Cerebellar cortex (tissue), 1 donor: ENCODE results near the gene PPP1R14B.
A peak's percentile ranks its signal among the peaks of the same experiment; 100 is the strongest.

Experiments used
- DNase-seq: peaks from one replicate; pipeline ENCODE4 v3.0.0-alpha.2; 2015; ENCODE audit warnings: low spot score

PPP1R14B gene

DNA sequence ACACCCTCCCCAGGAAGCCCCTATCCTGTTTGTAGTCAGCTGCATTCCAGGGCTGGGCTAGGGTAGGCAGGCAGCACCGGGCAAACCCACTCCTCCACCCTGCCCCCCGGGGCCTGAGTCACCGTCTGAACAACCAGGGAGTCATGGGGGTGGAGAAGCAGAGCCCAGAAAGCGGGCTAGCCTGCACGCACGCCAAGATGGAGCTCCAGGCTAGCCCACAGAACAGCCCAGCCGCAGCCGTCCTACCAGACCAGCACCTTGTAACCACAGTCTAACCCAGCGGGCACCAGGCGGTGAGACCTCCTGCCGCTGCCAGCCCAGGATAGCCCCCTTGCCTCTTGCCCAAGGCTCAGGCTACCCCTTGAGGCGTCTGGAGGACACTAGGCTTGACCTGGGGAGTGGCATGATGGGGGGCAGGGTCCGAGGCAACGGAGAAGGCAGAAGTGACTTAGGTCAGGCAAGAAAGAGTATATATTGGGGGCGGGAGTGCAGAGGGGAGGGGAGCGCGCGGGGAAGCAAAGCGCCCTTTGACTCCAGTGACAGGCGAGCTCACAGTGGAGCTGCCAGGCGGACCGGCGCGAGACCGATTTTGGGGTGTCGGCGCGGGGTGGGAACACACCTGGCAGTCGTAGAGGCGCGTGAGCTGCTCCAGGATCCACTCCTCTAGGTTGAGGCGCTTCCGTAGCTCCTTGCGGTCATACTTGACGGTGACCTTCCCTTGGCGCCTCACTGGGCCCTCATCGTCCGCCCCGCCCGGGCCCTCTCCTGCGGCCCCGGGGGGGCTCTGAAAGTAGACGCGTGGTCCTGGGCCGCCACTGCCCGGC lies 734 bp downstream of the PPP1R14B start:
- DNase-seq = no peak

DNA sequence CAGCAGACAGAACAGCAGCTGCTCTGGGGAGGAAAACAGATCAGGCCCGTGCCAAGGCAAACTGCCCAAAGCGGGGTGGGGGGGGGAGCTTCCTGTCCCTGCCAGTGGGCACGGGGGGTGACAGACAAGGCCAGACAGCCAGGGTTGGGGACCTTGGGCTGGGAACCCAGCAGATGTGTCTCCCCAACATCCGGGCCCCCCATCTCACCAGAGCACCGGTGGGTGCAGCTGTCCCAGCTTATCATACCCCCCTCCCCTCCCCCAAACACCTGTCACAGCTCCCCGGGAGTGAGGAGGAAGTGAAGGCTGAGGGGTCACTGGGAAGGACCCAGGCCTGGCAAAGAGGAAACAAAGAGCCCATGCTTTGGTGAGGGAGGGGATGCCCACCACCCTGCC lies 1.3 kb downstream of the PPP1R14B start:
- no peak for DNase-seq

DNA sequence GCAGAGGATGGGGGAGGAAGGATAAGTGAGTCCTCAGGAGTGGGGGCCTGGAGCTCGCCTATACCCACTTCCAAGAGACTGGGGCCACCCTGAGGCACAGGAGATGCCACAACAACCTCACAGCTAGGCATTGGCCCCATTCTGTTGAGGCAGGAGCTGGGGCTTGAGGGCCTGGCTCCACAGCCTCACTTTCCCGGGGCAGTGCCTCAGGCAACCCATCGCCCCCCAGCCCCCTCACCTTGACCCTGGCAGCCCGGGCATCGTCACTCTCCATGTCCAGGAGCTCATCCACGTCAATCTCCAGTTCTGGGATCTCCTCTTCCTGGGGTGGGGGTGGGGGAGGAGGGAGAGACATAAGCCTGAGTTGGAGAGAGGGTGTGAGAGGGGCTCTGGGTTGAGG lies 1.8 kb downstream of the PPP1R14B start:
- DNase-seq = no peak

- no peak for DNase-seq
Observed at GRCh38 chr11:64244107-64244506, 2.6 kb downstream of the PPP1R14B start.

DNA sequence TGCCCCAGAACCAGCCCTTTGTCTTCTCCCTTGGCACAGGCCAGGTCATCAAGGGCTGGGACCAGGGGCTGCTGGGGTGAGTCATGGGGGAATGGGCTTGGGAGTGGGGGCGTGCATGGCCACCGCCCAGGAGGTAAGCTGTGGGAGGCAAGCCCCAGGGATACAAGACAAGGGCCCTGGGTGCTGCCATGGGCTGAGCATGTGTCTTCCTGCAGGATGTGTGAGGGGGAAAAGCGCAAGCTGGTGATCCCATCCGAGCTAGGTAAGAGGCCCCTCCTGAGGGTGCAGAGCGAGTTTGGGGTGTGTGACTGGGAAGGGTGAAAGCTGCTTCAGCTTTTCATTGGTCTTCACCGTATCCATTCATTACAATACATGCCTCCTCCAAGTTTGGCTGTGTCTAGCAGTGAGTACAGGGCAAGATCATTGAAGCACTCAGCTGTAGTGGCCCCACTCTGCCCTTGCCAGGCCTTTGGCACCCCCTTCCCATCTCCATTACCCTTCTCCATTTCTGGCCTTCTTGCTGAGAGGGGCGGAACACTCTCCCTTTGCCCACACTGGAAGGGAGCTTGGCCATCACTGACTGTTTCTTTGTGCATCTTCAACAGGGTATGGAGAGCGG lies 3.4 kb downstream of the PPP1R14B start:
- DNase-seq = no peak

GRCh38 chr11:64241491-64242374 lies 5.0 kb downstream of the PPP1R14B start:
- DNase-seq = peak; percentile 68

GRCh38 chr11:64241241-64241490 lies 5.6 kb downstream of the PPP1R14B start:
- DNase-seq = peak; percentile 99

GRCh38 chr11:64240435-64241240 lies 6.1 kb downstream of the PPP1R14B start, which contains the start of gene FKBP2:
FKBP2 (plus strand) TSS chr11:64241095; CDS start chr11:64242388, 1,293 bp downstream.
- DNase-seq = peak; percentile 97

DNA sequence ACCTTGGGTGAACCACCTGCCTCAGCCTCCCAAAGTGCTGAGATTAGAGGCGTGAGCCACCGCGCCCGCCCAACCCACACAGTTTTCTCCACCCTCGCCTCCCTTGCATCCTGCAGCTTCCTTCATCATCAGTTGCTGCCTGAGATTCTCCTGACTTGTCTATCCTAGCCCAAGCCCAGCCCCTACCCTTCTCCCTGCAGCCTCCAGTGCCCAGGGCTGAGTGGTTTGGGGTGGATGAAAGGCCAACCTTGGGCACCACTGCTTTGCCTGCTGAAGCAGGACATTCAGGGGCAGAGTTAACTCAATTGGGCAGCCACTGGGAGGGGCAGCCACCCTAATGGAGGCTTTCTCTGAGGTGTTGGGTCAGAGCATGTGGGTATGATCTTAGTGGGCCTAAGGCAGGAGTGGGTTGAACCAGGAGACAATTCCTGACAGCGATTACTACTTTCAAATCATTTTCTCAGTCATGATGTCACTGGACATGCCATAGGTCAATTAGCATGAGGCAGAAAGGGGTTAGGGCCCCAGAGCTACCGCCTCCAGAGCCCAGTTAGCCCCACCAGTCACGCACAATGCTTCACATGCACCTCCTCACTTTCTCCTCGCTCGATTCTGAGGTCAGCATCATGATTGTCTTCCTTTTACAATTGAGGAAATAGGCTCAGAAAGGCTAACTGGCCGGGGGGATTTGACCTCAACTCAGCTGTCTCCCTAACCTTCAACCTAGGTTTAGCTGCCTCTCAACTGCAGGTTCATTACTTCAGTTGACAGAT lies 6.9 kb downstream of the PPP1R14B start:
- no peak for DNase-seq

DNA sequence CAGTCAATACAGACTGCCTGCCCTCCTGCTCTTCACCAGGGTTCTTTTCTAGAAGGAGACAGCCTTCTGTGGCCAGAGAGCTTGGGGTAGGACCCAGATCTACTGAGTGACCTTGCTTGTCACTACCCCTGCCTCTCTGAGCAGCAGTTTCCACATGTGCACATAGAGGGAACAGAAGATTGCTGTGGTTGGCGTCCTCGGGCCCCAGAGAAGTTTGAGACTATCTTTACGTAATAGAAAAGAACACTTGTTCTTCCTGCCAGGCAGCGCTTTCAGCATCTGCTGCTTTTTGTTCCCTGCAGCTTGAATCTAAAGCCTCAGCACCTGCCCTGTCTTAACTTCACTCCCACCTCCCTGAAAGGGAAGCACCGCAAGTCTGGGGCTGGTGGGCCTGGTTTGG lies 7.7 kb downstream of the PPP1R14B start:
- DNase-seq = no peak

- no peak for DNase-seq
Observed at GRCh38 chr11:64238076-64238475, 8.7 kb downstream of the PPP1R14B start.

DNA sequence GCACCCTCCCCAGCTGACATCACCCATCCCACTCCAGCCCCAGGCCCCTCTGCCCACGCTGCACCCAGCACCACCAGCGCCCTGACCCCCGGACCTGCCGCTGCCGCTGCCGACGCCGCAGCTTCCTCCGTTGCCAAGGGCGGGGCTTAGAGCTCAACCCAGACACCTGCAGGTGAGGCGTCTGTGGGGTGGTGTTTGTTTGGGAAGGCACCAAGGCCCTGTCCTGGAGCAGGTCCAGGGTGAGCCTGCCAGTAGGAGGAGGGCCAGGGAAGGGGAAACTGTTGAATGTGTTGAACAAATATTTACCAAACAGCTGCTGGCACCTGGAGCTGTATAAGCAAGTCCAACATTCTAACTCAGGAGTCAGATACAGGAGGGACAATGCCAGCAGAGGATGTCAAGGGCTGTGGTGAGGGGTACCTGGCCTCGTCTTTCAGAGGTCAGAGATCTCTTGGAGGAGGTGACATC lies 9.2 kb downstream of the PPP1R14B start:
- DNase-seq = no peak

DNA sequence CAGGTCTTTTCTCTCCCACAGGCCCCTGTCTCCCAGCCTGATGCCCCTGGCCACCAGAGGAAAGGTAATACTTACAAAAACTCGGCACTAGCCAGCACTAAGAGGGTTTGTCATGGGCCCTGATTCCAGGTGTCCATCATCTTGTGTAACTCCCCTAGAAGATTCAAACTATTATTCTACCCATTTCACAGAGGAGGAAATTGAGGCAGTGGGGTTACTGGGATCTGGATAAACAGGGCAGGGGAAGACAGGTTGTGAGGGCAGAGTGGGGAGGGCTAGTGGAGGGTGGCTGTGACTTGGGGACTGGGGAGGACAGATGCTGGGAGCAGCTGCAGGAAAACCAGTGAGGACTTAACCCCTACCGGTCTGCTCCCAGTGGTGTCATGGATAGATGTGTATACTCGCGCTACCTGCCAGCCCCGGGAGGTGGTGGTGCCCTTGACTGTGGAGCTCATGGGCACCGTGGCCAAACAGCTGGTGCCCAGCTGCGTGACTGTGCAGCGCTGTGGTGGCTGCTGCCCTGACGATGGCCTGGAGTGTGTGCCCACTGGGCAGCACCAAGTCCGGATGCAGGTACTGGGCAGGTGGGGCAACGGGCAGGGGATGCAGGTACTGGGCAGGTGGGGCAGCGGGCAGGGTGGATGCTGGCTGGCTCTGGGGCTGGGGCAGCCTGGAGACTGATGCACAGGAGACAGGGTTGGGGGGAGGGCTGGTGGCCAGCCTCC lies 11.1 kb downstream of the PPP1R14B start:
- no peak for DNase-seq

DNA sequence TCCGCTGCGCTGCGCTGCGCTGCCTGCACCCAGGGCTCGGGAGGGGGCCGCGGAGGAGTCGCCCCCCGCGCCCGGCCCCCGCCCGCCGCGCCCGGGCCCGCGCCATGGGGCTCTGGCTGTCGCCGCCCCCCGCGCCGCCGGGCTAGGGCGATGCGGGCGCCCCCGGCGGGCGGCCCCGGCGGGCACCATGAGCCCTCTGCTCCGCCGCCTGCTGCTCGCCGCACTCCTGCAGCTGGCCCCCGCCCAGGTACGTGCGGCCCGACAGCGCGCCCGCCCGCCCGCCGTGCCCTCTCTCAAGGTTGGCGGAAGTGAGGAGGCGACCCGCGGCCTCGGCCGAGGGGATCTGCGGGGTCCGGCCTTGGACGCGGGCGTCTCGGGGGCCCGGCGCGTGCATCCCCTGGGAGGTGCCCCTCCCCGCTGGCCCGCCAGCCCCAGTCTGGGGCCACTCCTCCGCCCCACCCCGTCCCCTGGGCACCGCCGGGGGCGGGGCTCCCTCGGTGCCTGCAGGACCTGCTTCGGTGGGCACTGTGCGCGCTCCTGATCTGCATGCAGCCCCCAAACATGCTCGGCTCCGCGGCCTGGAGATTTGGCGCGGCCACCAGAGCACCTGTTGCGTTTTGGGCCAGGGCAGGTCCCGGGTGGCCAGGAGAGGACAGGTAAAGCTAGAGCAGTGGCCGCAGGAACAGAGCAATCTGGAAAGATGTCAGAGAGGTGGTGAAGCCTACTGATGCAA lies 11.9 kb downstream of the PPP1R14B start:
- DNase-seq = no peak

DNA sequence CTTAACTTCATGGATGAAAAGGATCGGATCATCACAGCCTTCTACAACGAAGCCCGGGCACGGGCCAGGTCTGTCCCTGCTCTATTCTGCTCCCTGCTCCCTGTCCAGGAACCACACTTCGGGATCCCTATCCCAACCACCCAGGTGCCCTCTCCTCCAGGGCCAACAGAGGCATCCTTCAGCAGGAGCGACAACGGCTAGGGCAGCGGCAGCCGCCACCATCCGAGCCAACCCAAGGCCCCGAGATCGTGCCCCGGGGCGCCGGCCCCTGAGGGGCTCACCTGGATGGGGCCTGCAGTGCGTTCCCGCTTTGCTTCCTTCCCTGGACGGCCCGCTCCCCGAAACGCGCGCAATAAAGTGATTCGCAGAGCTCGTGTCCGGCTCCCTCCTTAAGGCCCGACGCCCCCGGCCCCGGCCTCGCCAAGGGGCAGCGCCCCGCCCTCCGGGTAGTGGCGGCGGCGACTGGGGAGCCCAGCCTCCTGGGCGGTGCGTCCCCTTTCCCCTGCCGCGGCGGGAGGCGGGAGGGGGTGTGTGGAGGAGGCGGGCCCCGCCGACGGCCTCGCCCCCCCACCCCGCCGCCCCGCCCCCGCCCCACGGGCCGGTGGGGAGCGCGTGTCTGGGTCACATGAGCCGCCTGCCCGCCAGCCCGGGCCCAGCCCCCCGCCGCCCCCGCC lies 12.7 kb downstream of the PPP1R14B start, which contains the start of gene VEGFB:
Gene VEGFB (plus strand): TSS at position 672 of the 674 bp plus-strand sequence. CDS start 250 bp downstream, outside the sequence.
- DNase-seq = no peak

GRCh38 chr11:64232967-64233315 lies 13.8 kb downstream of the PPP1R14B start:
- DNase-seq = no peak

DNA sequence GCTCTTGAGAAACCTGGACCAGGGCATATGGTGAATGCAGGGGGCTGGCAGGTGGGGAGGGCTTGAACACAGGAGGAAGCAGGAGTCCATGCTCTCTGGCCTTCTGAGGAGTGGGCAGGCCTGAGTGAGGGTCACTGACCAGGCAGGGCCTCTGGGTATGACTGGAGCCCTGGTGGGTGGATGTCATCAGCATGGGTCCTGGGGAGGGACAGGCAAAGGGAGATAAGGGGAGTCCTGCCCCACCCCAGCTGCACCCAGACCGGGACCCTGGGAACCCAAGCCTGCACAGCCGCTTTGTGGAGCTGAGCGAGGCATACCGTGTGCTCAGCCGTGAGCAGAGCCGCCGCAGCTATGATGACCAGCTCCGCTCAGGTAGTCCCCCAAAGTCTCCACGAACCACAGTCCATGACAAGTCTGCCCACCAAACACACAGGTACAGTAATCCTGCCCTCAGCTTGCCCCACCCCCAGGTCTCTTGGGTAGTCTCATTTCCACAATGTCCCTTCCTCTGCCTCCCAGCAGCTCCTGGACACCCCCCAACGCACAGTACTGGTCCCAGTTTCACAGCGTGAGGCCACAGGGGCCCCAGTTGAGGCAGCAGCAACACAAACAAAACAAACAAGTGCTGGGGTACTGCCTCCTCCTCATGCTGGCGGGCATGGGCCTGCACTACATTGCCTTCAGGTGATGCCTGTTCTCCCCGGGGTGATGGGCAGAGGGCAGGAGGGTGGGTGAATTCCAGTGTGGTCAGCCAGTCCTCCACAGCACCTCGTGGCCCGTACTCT lies 14.4 kb downstream of the PPP1R14B start:
- no peak for DNase-seq

- DNase-seq = no peak
Observed at GRCh38 chr11:64231546-64231945, 15.2 kb downstream of the PPP1R14B start.
